ENCODE data around the gene HECA. TPM values are rescaled to one million over a fixed set of nuclear protein-coding genes. Genes with fewer than 3 reads are reported as not detected.

The HECA gene
- total and polyA plus RNA-seq, 2 of the 4 experiments (the other 2 are of a cell fraction): 3.1 to 4.3 TPM

DNA sequence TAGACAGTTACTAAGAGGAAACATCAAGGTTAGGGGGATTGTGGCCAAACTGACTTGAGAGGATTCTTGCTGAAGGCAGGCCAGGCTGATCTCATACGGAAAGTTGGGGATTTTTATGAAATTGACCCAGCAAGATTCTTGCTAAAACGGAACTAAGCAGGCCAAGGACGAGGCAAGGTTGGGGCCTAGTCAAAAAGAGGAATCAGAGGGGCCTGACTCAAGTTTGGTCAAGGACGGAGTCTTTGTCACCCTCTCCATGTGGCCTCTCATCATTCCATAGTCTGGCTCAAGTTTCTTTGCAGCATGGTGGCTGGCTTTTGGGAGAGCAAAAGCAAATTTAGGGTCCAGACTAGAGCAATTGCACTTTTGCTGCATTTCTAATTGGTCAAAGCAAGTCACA is 7.9 kb upstream of the HECA start:
- H3K4me2 ChIP-seq (ENCODE audit: low read depth, low read length): no peak overlapping the region
- H3K14ac ChIP-seq (replicated peaks; ENCODE audit: low read depth, low read length): no peak overlapping the region
- no peak overlapping the region for H4K8ac ChIP-seq (ENCODE audit: low read depth in 2 of 2, low read length in 2 of 2)
- no peak overlapping the region for H4K5ac ChIP-seq (ENCODE audit: low read depth, low read length)
- TF ChIP-seq RCOR1 (IDR thresholded peaks at IDR 0.05; ENCODE audit: insufficient replicate concordance, low read length) (no peak), CTCF (conservative IDR thresholded peaks at IDR 0.05; ENCODE audit: low read depth, low read length) (no peak), MAZ (IDR thresholded peaks at IDR 0.05; ENCODE audit: borderline replicate concordance, low read depth, low read length) (no peak), FOS (IDR thresholded peaks at IDR 0.05; ENCODE audit: low read depth, low read length) (no peak), NFE2L2 (IDR thresholded peaks at IDR 0.05; ENCODE audit: low read depth, low read length) (no peak), MXI1 (IDR thresholded peaks at IDR 0.05; ENCODE audit: borderline replicate concordance, low read depth, low read length) (no peak), RAD21 (IDR thresholded peaks at IDR 0.05; ENCODE audit: low read length) (no peak), POLR2A (IDR thresholded peaks at IDR 0.05; ENCODE audit: low read depth, low read length) (no peak), SMC3 (IDR thresholded peaks at IDR 0.05; ENCODE audit: low read depth, low read length) (no peak), CEBPB (IDR thresholded peaks at IDR 0.05; ENCODE audit: low read depth, low read length) (no peak), CHD1 (IDR thresholded peaks at IDR 0.05; ENCODE audit: low read depth, low read length) (no peak), RFX5 (IDR thresholded peaks at IDR 0.05; ENCODE audit: low read depth, low read length) (no peak), ELK1 (IDR thresholded peaks at IDR 0.05; ENCODE audit: borderline replicate concordance, low read depth, low read length) (no peak), MAFK (IDR thresholded peaks at IDR 0.05; ENCODE audit: low read depth, low read length) (no peak), BHLHE40 (IDR thresholded peaks at IDR 0.05; ENCODE audit: low read depth, low read length) (no peak)
- TF ChIP-seq, protein P1, sequence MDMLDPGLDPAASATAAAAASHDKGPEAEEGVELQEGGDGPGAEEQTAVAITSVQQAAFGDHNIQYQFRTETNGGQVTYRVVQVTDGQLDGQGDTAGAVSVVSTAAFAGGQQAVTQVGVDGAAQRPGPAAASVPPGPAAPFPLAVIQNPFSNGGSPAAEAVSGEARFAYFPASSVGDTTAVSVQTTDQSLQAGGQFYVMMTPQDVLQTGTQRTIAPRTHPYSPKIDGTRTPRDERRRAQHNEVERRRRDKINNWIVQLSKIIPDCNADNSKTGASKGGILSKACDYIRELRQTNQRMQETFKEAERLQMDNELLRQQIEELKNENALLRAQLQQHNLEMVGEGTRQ (IDR thresholded peaks at IDR 0.05; ENCODE audit: low read depth, low read length): no peak
- DNase-seq (no peak), ATAC-seq (ENCODE audit: low read depth) (no peak)
- H3K4ac ChIP-seq (ENCODE audit: low read depth, low read length): no peak overlapping the region
- intact Hi-C loops (cut with micrococcal nuclease) (no loop called here), dilution Hi-C loops (cut with HindIII; ENCODE audit: low sequenced_read_pairs, unreplicated experiment) (no loop called here), in situ Hi-C loops (cut with MboI; ENCODE audit: low sequenced_read_pairs) (no loop called here)
- H3K9me1 ChIP-seq (ENCODE audit: insufficient read depth, low read length): no peaks in the 10 kb centered on the region
- no peaks in the 10 kb centered on the region for H3K79me1 ChIP-seq (ENCODE audit: low read depth in 1 of 2, low read length in 2 of 2)
- no peak overlapping the region for H2BK15ac ChIP-seq (ENCODE audit: low read depth, low read length)
- H4K91ac ChIP-seq (ENCODE audit: insufficient read depth, low read depth, low read length): no peak overlapping the region
- peaks cover 2% of the 10 kb centered on the region; the same call in 1 of the 2 replicates for H3K4me1 ChIP-seq (ENCODE audit: control insufficient read depth, insufficient read depth, low read length)
- H3K27me3 ChIP-seq (ENCODE audit: control insufficient read depth, insufficient read depth, low read length): no peaks in the 10 kb centered on the region
- no peak overlapping the region for H2AK5ac ChIP-seq (ENCODE audit: low read depth, low read length)
- no peak overlapping the region for H3K56ac ChIP-seq (ENCODE audit: extremely low read depth, insufficient read depth, low read length)
- H4K20me1 ChIP-seq (ENCODE audit: insufficient read depth, low read length): no peaks in the 10 kb centered on the region
- no peak overlapping the region for H2BK5ac ChIP-seq (ENCODE audit: low read depth, low read length, poor library complexity, severe bottlenecking)
- H3K9ac ChIP-seq (ENCODE audit: low read depth, low read length): no peak overlapping the region
- BruUV-seq (replicated peaks): no TSS peak
- H3K36me3 ChIP-seq (ENCODE audit: control insufficient read depth, insufficient read depth, low read length): no peaks in the 10 kb centered on the region
- no peak overlapping the region for H3K18ac ChIP-seq (ENCODE audit: low read depth, low read length)
- CTCF ChIA-PET: no interaction called here
- 88% methylated on average over 3 of the region's 4 CpGs; no CpG with 5 or more reads in 1 of the 2 experiments for WGBS, 2 experiments (ENCODE audit: extremely low coverage in 2 of 2, insufficient read length in 1 of 2)
- H2AFZ ChIP-seq (replicated peaks; ENCODE audit: low read length, poor library complexity): peak overlapping the region; percentile 34
- H3K23ac ChIP-seq (ENCODE audit: low read depth, low read length): no peak overlapping the region
- H3K27ac ChIP-seq (ENCODE audit: insufficient read depth, low read length): no peak overlapping the region
- H2BK120ac ChIP-seq (ENCODE audit: low read depth, low read length): no peak overlapping the region
- no peak overlapping the region for H2BK20ac ChIP-seq (ENCODE audit: low read depth, low read length)
- POLR2A ChIA-PET (ENCODE audit: unreplicated experiment): interaction anchor here (0.5 kb wide), 1 partner anchor 942 kb away, joined by 5 read pairs; no protein-coding TSS in a partner anchor
- H3K9me3 ChIP-seq (ENCODE audit: control insufficient read depth, insufficient read depth, low read length): no peaks in the 10 kb centered on the region
- no peak overlapping the region for H3K4me3 ChIP-seq (ENCODE audit: insufficient read depth, low read depth, low read length)
- H2AK9ac ChIP-seq (replicated peaks; ENCODE audit: low read depth, low read length, poor library complexity): no peak overlapping the region
